ENCODE results near the gene ODAD3. TPM values are rescaled to one million over a fixed set of nuclear protein-coding genes. Genes with fewer than 3 reads are reported as not detected.

The ODAD3 gene
- total and polyA plus RNA-seq, 2 of the 13 experiments (the other 11 are each of a cell fraction or from before 2014, with no cell fraction given) = 0.04 to 0.08 TPM

- TF ChIP-seq ZNF296 (CRISPR knock-in tag; conservative IDR thresholded peaks at IDR 0.05) = no peak
- TF ChIP-seq HMGA1 (CRISPR knock-in tag; conservative IDR thresholded peaks at IDR 0.05) = no peak
- TF ChIP-seq REST (IDR thresholded peaks at IDR 0.05; ENCODE audit: borderline replicate concordance in 1 of 2, low read depth in 1 of 2, low read length in 2 of 2) = peak in 1 of 2 experiments; percentile 18; a peak in 1 of 4 replicates
- TF ChIP-seq EHMT2 (IDR thresholded peaks at IDR 0.05; ENCODE audit: borderline replicate concordance, low read depth, low read length) = no peak
- peak; percentile 69; the same call in 1 of the 2 replicates for TF ChIP-seq THAP9 (CRISPR knock-in tag; IDR thresholded peaks at IDR 0.05; ENCODE audit: borderline replicate concordance)
- TF ChIP-seq PHF8 (CRISPR knock-in tag; IDR thresholded peaks at IDR 0.05) = peak; percentile 66
- TF ChIP-seq ZNF337 (CRISPR knock-in tag; IDR thresholded peaks at IDR 0.05; ENCODE audit: borderline replicate concordance, low read depth) = peak; percentile 72; the same call in 1 of the 2 replicates
- TF ChIP-seq SNAI1 (CRISPR knock-in tag; IDR thresholded peaks at IDR 0.05; ENCODE audit: borderline replicate concordance) = no peak
- no peak for TF ChIP-seq ZNF44 (CRISPR knock-in tag; IDR thresholded peaks at IDR 0.05)
- no peak for TF ChIP-seq E2F2 (CRISPR knock-in tag; IDR thresholded peaks at IDR 0.05; ENCODE audit: borderline replicate concordance)
- no peak; the same call in 1 of the 2 replicates for TF ChIP-seq ZNF230 (CRISPR knock-in tag; IDR thresholded peaks at IDR 0.05)
- TF ChIP-seq POGK (CRISPR knock-in tag; conservative IDR thresholded peaks at IDR 0.05) = peak; percentile 71
- peak; percentile 63 for TF ChIP-seq ZNF724P (CRISPR knock-in tag; IDR thresholded peaks at IDR 0.05; ENCODE audit: borderline replicate concordance)
- TF ChIP-seq ZNF460 (CRISPR knock-in tag; IDR thresholded peaks at IDR 0.05; ENCODE audit: borderline replicate concordance) = no peak
- peak; percentile 82; the same call in 1 of the 2 replicates for TF ChIP-seq ZNF598 (CRISPR knock-in tag; IDR thresholded peaks at IDR 0.05; ENCODE audit: borderline replicate concordance)
- no peak for TF ChIP-seq CHCHD3 (CRISPR knock-in tag; IDR thresholded peaks at IDR 0.05)
- no peak for TF ChIP-seq SP140L (CRISPR knock-in tag; IDR thresholded peaks at IDR 0.05; ENCODE audit: borderline replicate concordance)
- 0 out of 2 replicates have a peak, but pooled peaks have one; percentile 40 for TF ChIP-seq ARHGAP35 (CRISPR knock-in tag; IDR thresholded peaks at IDR 0.05; ENCODE audit: borderline replicate concordance)
Observed at GRCh38 chr19:11380653-11381537, 54.0 kb downstream of the ODAD3 start (continued).
